ENCODE results near the gene LRRC4. TPM values are rescaled to one million over a fixed set of nuclear protein-coding genes. Genes with fewer than 3 reads are reported as not detected.

LRRC4 gene
- total RNA-seq, 1 donor: 0.72 TPM

DNA sequence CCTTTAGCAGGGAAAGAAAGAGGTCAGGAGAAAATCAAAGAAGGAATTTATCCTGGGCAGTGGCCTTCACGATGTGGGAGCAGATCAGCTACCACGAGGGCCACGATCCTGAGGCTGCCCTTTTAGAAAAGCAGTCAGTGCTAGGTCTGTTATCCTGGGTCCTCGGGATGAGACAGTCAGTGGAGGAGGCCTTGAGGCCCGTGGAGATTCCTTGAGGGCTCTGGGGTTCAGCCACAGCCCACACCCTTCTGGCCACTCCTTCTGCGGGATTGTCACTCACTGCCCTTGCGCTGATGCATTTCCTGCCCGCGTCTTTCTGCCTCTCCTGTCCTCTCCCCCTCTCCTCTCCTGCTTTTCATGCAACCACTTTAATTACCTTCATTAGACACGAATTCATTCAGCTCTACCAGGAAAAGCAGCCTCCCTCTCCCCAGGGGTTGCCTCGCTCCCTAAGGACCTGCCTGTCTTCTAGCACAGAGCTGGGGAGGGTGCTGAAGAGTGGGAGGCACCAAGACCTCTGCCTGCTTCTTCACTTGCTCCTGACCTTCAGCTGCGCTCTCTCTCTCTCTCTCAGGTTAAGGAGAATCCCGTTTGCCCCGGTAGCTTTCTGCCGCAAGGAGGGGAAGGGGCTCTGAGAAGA lies 42.6 kb upstream of the LRRC4 start:
- no peaks in the 10 kb centered on the region for H3K79me2 ChIP-seq (ENCODE audit: insufficient read depth, low read length)
- no peak for TF ChIP-seq CTCF (IDR thresholded peaks at IDR 0.05; ENCODE audit: extremely low read depth, low read depth, low read length)
- H4K20me1 ChIP-seq (ENCODE audit: insufficient read depth, low read length): peaks cover 20% of the 10 kb centered on the region
- no peak overlapping the region for H2AFZ ChIP-seq (ENCODE audit: low read length)
- peaks cover 10% of the 10 kb centered on the region for H3K36me3 ChIP-seq (ENCODE audit: insufficient read depth, low read length)
- no peaks in the 10 kb centered on the region for H3K9me3 ChIP-seq (ENCODE audit: low read depth, low read length)
- no peak overlapping the region for H3K4me3 ChIP-seq (ENCODE audit: insufficient read depth, low read length)
- H3K4me2 ChIP-seq (ENCODE audit: insufficient read depth, low read length): no peak overlapping the region
- peaks cover 7% of the 10 kb centered on the region for H3K4me1 ChIP-seq (ENCODE audit: insufficient read depth, low read length)
- no peak for DNase-seq (ENCODE audit: insufficient read length, low spot score, missing footprints)
- no peaks in the 10 kb centered on the region for H3K27me3 ChIP-seq (ENCODE audit: insufficient read depth, low read length)
- peak overlapping the region; percentile 23 for H3K27ac ChIP-seq (ENCODE audit: low read depth, low read length)

- no peak for TF ChIP-seq CTCF (IDR thresholded peaks at IDR 0.05; ENCODE audit: extremely low read depth, low read depth, low read length)
- no peaks in the 10 kb centered on the region for H3K27me3 ChIP-seq (ENCODE audit: insufficient read depth, low read length)
- H2AFZ ChIP-seq (ENCODE audit: low read length): no peak overlapping the region
- peaks cover 7% of the 10 kb centered on the region for H3K4me1 ChIP-seq (ENCODE audit: insufficient read depth, low read length)
- H3K27ac ChIP-seq (ENCODE audit: low read depth, low read length): no peak overlapping the region
- peaks cover 13% of the 10 kb centered on the region for H4K20me1 ChIP-seq (ENCODE audit: insufficient read depth, low read length)
- no peaks in the 10 kb centered on the region for H3K9me3 ChIP-seq (ENCODE audit: low read depth, low read length)
- no peak for DNase-seq (ENCODE audit: insufficient read length, low spot score, missing footprints)
- H3K36me3 ChIP-seq (ENCODE audit: insufficient read depth, low read length): peaks cover 8% of the 10 kb centered on the region
- no peaks in the 10 kb centered on the region for H3K79me2 ChIP-seq (ENCODE audit: insufficient read depth, low read length)
- H3K4me2 ChIP-seq (ENCODE audit: insufficient read depth, low read length): no peak overlapping the region
- H3K4me3 ChIP-seq (ENCODE audit: insufficient read depth, low read length): no peak overlapping the region
These were observed 40.6 kb upstream of the LRRC4 start for GRCh38 chr7:128071801-128072200.

DNA sequence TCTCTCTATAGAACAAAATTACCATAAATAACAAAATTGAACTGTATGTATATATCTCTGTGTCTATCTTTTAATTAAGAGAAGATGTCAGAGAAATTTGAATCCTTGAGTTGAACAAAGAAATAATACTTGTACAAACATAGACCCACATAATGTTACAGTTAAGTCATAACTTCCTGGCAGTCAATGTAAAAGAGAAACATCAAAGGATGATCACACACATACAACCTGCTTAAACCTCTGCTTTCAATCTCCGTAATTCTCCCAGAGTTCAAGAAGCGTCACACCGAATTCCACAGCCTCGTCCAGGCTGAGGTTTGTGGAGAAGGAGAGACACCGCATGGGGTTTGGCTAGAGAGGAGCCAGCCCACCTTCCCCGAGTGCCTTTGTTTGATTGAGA lies 40.1 kb upstream of the LRRC4 start:
- Histone ChIP-seq H3K79me2 (ENCODE audit: insufficient read depth, low read length) (no peaks in the 10 kb centered on the region), H3K36me3 (ENCODE audit: insufficient read depth, low read length) (peaks cover 6% of the 10 kb centered on the region), H3K4me1 (ENCODE audit: insufficient read depth, low read length) (peaks cover 7% of the 10 kb centered on the region), H2AFZ (ENCODE audit: low read length) (no peak overlapping the region), H3K27me3 (ENCODE audit: insufficient read depth, low read length) (no peaks in the 10 kb centered on the region), H4K20me1 (ENCODE audit: insufficient read depth, low read length) (peaks cover 12% of the 10 kb centered on the region), H3K9me3 (ENCODE audit: low read depth, low read length) (no peaks in the 10 kb centered on the region), H3K4me2 (ENCODE audit: insufficient read depth, low read length) (no peak overlapping the region), H3K27ac (ENCODE audit: low read depth, low read length) (no peak overlapping the region), H3K4me3 (ENCODE audit: insufficient read depth, low read length) (no peak overlapping the region)
- no peak for DNase-seq (ENCODE audit: insufficient read length, low spot score, missing footprints)
- TF ChIP-seq CTCF (IDR thresholded peaks at IDR 0.05; ENCODE audit: extremely low read depth, low read depth, low read length): no peak

DNA sequence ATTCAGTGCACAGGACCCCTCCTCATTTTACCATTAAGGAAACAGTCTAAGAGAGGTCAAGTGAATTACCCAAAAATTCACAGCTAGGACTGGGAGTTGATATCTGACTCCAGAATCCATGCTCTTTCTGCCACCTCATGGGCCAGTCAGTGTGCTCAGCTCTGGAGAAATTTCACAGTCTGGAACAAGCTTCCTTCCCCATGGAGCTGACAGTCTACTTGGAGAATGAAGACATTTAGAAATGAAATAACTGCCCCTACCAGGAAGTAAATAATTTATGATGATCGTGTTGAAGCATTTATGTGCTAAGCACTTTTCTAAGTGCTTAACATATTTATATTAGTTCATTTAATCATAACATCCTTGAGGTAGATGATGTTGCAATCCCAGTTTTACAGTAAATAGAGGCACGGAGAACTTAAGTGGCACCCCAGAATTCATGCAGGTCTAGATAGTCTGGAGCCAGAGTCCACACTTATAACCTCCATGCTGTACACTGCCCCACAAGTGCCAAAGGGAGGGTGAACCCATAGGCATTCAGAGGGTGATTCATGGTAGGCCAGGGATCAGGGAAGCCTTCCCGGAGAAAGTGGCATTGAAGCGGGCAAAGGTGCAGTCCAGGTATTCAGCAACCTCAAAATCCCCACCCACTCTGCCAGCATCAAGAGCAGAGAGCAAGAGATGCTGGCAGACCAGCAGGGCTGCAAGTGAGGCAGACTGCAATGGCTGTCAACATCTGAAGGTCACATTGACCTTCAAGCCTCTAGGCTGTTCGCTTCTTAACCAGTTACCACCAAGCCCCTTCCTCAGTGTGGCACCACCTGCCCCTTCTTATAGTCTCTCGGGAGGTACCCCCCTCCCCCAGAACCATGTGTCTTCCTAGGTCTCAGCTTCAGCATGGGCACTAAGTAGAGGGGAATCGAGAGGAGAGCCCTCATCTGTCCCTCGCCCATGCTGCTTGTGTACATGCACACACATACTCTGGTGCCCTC lies 38.4 kb upstream of the LRRC4 start:
- Histone ChIP-seq H3K4me1 (ENCODE audit: insufficient read depth, low read length) (peaks cover 7% of the 10 kb centered on the region), H3K27me3 (ENCODE audit: insufficient read depth, low read length) (no peaks in the 10 kb centered on the region), H3K4me3 (ENCODE audit: insufficient read depth, low read length) (no peak overlapping the region), H3K4me2 (ENCODE audit: insufficient read depth, low read length) (no peak overlapping the region), H3K36me3 (ENCODE audit: insufficient read depth, low read length) (no peaks in the 10 kb centered on the region), H3K79me2 (ENCODE audit: insufficient read depth, low read length) (no peaks in the 10 kb centered on the region), H4K20me1 (ENCODE audit: insufficient read depth, low read length) (peaks cover 13% of the 10 kb centered on the region), H3K27ac (ENCODE audit: low read depth, low read length) (no peak overlapping the region), H3K9me3 (ENCODE audit: low read depth, low read length) (no peaks in the 10 kb centered on the region), H2AFZ (ENCODE audit: low read length) (no peak overlapping the region)
- DNase-seq (ENCODE audit: insufficient read length, low spot score, missing footprints): no peak
- no peak for TF ChIP-seq CTCF (IDR thresholded peaks at IDR 0.05; ENCODE audit: extremely low read depth, low read depth, low read length)

Data from osteoblast (primary cell).